Large intestine (tissue), 3 donors: ENCODE results near the gene SMIM41. TPM values are rescaled to one million over a fixed set of nuclear protein-coding genes. Genes with fewer than 3 reads are reported as not detected.
A peak's percentile ranks its signal among the peaks of the same experiment; 100 is the strongest.

Experiments used
- DNase-seq, 2 donors: peaks; one replicate each; pipeline versions ENCODE4 v3.0.0 to v3.0.0-alpha.2; 2013
- H3K27ac ChIP-seq: one replicate; pipeline ENCODE4 v1.5.1; 2013; ENCODE audit warnings: low read length
- H3K27me3 ChIP-seq: 2 replicates; pipeline ENCODE4 v1.6.1; 2013; ENCODE audit warnings: low read length; ENCODE audit not compliant: control insufficient read depth, insufficient read depth
- H3K36me3 ChIP-seq: 2 replicates; pipeline ENCODE4 v1.6.1; 2013; ENCODE audit warnings: low read length; ENCODE audit not compliant: control insufficient read depth, insufficient read depth
- H3K4me1 ChIP-seq: one replicate; pipeline ENCODE4 v1.6.1; 2013; ENCODE audit warnings: low read length; ENCODE audit not compliant: control insufficient read depth, insufficient read depth
- H3K4me3 ChIP-seq: one replicate; pipeline ENCODE4 v1.5.1; 2013; ENCODE audit warnings: low read length
- H3K9me3 ChIP-seq: one replicate; pipeline ENCODE4 v1.6.1; 2013; ENCODE audit warnings: mild to moderate bottlenecking, low read depth, low read length, moderate library complexity; ENCODE audit not compliant: control insufficient read depth
- WGBS: methylation state at CpG from one replicate; pipeline ENCODE4 v1.1.5; 2013; ENCODE audit warnings: low lambda C conversion rate; ENCODE audit not compliant: insufficient coverage; 5-methylcytosine and 5-hydroxymethylcytosine counted together
- polyA plus RNA-seq: library from polyadenylated mRNA; unstranded; fragments of 120-200 nt; gene quantifications from one replicate; pipeline ENCODE4 v1.2.1, GENCODE V29; 2013

Gene SMIM41
- polyA plus RNA-seq, 1 donor = 0.88 TPM

DNA sequence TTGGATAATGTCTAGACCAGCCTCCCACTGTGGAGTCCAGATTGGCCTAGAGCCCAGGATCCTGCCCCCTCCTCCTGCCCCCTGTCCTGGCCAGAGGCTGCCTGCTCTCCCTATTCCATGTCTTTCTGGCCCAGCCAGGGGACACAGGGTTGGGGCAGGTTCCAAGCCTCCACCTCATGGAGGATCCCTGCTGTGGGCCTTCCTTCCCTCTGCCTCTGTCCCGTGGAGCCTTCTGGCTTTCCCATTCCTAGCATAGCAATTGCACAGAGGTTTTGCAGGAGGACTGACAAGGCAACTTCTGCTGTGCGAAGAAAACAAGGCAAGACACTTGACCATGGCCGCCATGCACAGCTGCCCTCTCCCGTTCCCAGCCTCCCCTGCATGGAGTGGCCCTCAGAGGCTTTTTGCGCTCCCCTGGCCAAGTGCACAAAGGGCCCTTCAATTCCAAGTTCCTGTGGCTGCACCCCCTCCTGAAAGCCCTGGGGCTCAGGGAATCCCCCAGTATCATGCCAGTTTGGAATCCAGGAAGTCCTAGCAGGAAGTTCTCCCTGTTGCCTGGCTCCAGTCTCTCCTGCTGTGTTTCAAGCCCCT is 70.2 kb downstream of the SMIM41 start:
- no peak overlapping the region for H3K4me3 ChIP-seq
- peaks cover 3% of the 10 kb centered on the region for H3K27me3 ChIP-seq
- H3K4me1 ChIP-seq = peaks cover 39% of the 10 kb centered on the region
- no peaks in the 10 kb centered on the region for H3K9me3 ChIP-seq
- no CpG with 5 or more reads among the region's 5 CpGs for WGBS
- no peak for DNase-seq
- no peaks in the 10 kb centered on the region for H3K36me3 ChIP-seq
- no peak overlapping the region for H3K27ac ChIP-seq

DNA sequence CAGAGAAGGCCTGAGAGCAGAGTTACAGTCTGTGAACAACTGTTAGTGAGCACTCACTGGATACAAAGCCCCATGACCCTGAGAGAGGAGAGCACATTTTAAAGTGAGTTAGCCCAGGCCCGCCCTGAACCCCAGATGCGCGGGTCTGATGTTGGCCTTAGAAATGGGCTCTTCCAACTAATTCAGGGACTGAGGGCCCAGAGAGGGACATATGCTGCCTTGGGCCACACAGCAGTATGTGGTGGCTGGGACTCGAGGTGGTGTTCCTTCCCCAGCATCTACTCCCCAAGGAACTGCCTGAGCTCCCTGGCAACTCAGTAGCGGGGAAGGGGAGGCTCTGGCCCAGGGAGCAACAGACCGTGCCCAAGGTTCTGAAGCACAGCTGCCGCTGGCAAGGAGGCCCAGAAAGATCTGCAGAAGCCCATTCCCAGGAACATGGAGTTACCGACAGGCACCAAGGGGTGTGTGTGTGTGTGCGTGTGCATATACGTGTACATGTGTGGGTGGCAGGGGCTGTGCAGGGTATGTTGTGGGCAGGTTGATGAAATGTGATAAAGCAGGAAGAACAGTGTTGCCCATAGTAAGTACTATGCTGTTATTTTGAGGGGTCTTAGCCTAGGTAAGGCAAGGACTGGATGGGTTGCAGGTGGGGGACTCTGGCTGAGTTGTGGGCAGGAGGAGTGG is 71.8 kb downstream of the SMIM41 start:
- DNase-seq = no peak
- no peaks in the 10 kb centered on the region for H3K36me3 ChIP-seq
- no peaks in the 10 kb centered on the region for H3K9me3 ChIP-seq
- H3K27ac ChIP-seq = no peak overlapping the region
- H3K4me1 ChIP-seq = peaks cover 41% of the 10 kb centered on the region
- H3K27me3 ChIP-seq = peaks cover 3% of the 10 kb centered on the region
- WGBS = no CpG with 5 or more reads among the region's 10 CpGs
- no peak overlapping the region for H3K4me3 ChIP-seq

DNA sequence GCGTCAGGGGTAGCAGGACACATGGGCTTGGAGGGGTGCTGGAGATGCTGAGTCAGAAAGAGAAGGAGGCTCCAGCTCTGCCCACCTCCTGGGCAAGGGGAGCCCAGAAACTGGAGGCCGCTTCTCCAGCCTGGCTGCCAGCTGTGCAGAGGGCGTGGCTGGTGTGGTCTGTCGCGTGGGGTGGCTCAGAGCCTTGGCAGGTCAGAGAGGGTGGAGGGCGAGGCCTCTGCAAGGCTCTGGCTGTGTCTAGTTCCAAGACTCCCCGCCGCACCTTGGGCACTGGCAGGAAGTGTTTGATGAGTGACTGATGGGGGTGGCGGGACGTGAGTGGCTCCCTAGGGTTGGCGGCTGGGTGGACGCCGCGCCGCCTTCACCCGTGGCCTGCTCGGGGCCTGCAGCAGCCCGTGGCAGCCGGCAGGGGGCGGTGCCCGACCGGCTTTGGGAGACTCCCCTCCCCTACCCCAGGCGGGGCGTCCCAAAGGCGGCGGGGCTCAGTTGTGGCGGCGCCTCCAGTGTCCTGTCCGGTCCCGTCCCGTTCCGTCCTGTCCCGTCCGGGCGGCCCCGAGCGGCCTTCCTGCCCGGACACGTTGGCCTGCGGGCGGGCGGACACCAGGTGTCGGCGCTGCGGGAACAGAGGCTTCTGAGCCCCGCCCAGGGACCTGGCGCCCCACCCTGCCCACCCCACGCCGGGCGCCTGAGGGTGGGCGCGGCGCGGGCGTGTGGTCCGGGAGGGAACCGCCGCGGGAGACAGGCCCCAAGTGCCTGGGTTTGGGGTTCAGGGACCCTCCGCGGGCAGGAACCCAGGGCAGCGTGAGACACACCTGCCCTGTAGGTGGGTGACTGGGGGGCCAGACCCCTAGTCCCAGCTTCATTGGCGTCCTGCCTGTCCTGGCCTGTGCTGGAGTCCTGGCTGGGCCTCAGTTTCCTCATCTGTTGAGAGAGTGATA is 72.6 kb downstream of the SMIM41 start:
- Histone ChIP-seq H3K27me3 (peaks cover 3% of the 10 kb centered on the region), H3K9me3 (no peaks in the 10 kb centered on the region), H3K36me3 (no peaks in the 10 kb centered on the region), H3K4me1 (peaks cover 32% of the 10 kb centered on the region), H3K27ac (no peak overlapping the region), H3K4me3 (no peak overlapping the region)
- peak; percentile 54 to 60 for DNase-seq
- no CpG with 5 or more reads among the region's 63 CpGs for WGBS

DNA sequence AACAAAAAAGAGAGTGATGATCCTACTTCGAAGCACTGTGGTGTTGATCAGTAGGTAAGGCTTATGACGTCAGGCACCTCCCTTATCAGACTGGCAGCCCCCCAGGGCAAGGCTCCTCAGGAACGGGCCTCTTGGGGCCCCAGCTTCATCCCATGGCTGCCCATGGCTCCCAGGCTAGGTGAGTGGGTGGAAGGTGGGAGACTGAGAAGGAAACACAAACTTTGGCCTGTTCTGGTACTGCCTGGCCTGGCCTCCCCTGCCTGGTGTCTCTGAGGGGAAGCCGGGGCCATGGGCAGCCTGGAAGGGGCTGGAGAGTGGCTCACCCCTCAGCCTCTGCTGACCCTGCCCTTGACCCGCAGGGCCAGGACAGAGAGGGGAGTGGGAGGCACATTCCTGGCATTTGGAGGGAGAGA is 73.4 kb downstream of the SMIM41 start:
- no peaks in the 10 kb centered on the region for H3K9me3 ChIP-seq
- no CpG with 5 or more reads among the region's 5 CpGs for WGBS
- peaks cover 3% of the 10 kb centered on the region for H3K27me3 ChIP-seq
- H3K4me3 ChIP-seq = no peak overlapping the region
- no peaks in the 10 kb centered on the region for H3K36me3 ChIP-seq
- peaks cover 26% of the 10 kb centered on the region for H3K4me1 ChIP-seq
- no peak for DNase-seq
- H3K27ac ChIP-seq = no peak overlapping the region

DNA sequence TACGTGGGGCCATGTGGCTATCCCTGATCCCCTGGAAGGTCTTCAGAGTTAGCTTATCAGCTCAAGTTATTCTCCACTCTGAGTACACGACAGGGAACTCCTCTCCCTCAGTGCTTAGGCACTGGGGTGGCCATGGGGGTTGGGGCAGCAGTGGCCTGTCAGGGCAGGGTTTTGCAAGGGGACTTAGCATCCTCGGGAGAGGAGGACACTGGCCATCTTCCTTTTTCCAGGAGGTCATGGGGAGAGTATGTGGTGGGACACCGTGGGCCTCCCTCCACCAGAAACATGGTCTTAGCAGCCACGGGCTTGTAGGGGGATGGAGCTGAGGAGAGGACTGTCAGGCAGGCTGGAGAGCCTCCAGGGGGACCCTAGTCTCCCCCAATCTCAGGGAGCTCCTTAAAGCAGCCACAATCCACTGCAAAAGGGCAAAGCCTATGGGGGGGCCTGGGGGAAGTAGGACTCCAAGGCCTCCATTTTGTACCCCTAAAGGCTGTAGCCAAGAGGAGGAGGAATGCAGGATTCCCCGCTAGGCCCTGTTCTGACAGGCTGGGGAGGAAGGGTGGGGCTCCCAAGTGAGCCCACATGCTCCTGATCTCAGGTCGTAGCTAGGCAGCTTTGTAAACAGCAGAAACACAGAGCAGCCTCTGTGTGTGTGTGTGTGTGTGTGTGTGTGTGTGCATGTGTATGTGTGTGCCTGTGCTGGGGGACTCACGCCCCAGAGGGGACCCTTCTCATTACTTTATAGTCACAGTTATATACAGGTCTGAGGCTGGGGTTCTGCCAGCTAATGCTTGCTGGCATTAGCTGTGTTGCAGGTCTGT is 75.8 kb downstream of the SMIM41 start:
- H3K4me1 ChIP-seq = peaks cover 5% of the 10 kb centered on the region
- no CpG with 5 or more reads among the region's 8 CpGs for WGBS
- H3K27ac ChIP-seq = no peak overlapping the region
- peak; percentile 63 to 80 for DNase-seq
- H3K27me3 ChIP-seq = peaks cover 3% of the 10 kb centered on the region
- no peak overlapping the region for H3K4me3 ChIP-seq
- H3K9me3 ChIP-seq = no peaks in the 10 kb centered on the region
- H3K36me3 ChIP-seq = no peaks in the 10 kb centered on the region

DNA sequence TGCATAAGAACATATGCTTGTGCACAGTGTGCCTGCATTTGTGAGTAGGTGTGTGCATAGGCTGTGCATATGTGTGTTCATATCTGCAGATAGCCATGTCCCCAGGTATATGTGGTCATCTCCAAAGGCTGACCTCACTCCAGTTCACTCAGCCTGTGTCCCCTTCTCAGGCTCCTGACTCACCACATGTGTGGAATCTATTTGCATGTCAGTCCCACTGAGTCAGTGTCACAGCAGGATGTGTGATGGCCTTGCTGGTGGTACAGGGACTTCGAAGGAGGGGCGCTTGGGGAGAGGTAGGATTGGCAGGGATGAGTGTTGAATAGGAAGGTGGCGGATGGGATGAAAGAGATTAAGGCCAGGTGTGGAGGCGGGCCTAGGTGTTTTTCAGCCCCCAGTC is 76.8 kb downstream of the SMIM41 start:
- H3K9me3 ChIP-seq = no peaks in the 10 kb centered on the region
- H3K27ac ChIP-seq = no peak overlapping the region
- WGBS = no CpG with 5 or more reads among the region's 4 CpGs
- no peak overlapping the region for H3K4me3 ChIP-seq
- peaks cover 3% of the 10 kb centered on the region for H3K27me3 ChIP-seq
- no peaks in the 10 kb centered on the region for H3K36me3 ChIP-seq
- peaks cover 5% of the 10 kb centered on the region for H3K4me1 ChIP-seq
- no peak for DNase-seq

DNA sequence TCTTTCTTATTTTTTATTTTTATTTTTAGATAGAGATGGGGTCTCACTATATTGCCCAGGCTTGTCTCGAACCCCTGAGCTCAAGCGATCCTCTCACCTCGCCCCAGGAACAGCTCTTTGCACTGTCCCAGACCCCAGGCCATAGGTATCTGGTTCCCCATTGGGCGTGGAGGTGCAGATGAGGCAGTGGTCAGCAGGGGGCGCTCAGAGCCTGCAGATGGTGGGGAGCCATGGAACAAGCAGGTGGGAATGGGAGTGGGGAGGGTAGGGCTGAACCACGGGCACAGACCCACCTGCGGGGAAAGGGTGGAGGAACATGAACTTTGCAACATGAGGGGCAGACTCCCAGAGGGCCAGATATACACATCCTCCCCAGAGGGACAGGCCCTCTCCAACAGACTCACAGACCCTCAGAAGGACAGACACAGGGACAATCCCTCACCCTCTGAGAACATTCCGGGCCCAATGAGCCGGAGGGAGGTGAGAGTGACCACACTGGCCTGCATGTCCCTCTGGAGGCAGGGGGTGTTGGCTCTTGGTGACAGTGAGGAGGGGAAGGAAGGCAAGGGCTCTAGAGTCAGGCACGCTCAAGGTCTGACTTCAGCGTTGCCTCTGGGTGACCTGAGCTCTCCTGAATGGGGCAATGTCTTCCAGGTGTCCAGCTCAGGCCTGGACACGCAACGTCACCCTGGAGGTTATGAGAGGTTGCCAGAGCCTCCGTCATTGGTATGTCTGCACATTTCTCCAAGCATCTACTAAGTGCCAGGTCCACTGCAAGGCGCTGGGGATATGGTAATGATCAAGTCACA is 77.5 kb downstream of the SMIM41 start:
- H3K27ac ChIP-seq = no peak overlapping the region
- no CpG with 5 or more reads among the region's 15 CpGs for WGBS
- H3K4me3 ChIP-seq = no peak overlapping the region
- H3K27me3 ChIP-seq = peaks cover 3% of the 10 kb centered on the region
- peak; percentile 53 to 58 for DNase-seq
- no peaks in the 10 kb centered on the region for H3K36me3 ChIP-seq
- no peaks in the 10 kb centered on the region for H3K9me3 ChIP-seq
- H3K4me1 ChIP-seq = peaks cover 5% of the 10 kb centered on the region

DNA sequence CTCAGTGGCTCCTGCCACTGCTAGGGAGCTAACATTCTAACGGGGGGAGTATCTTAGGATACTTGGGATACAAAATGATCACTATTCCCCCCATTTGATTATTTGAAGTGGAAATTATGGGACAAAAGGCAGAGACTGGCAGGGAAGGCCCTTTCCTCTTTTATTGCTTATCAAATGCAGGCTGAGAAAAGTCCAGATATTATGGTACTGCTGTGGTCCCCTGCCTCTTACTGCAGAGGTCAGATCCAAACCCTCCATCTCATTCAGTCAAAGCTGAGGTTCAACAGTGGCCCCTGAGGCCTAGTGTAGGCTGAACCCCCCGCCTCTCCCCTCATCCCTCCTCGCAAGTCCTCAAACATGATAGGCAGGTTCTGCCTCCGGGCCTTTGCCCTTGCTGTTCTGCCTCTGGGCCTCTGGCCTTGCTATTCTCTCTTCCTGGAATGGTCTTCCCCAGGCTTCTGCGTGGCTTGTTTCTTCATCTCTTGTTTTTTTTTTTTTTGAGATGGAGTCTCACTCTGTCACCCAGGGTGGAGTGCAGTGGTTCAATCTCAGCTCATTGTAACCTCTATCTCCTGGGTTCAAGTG is 78.2 kb downstream of the SMIM41 start:
- no peaks in the 10 kb centered on the region for H3K36me3 ChIP-seq
- no peak for DNase-seq
- H3K27ac ChIP-seq = no peak overlapping the region
- peaks cover under 1% of the 10 kb centered on the region for H3K27me3 ChIP-seq
- H3K9me3 ChIP-seq = no peaks in the 10 kb centered on the region
- H3K4me1 ChIP-seq = peaks cover 5% of the 10 kb centered on the region
- WGBS = no CpG with 5 or more reads among the region's 5 CpGs
- H3K4me3 ChIP-seq = no peak overlapping the region
